RWPE2 (cell line): ENCODE results near the gene CAP1.

Experiments used
- ATAC-seq: fragments of 200-7000 bp; cut with Tn5 transposase; 3 replicates; pipeline ENCODE4 v1.9.1; 2021; ENCODE audit warnings: low read depth
- DNase-seq: peaks from one replicate; pipeline ENCODE4 v3.0.0-alpha.2; 2020; ENCODE audit warnings: low spot score
- H3K27ac ChIP-seq: fragments of 450-650 bp; 2 replicates; pipeline ENCODE4 v1.5.1; 2017; ENCODE audit warnings: mild to moderate bottlenecking; ENCODE audit not compliant: poor library complexity, severe bottlenecking
- H3K27me3 ChIP-seq: fragments of 250-450 bp; sonication (Bioruptor Pico); 2 replicates; pipeline ENCODE4 v1.5.1; 2021; ENCODE audit warnings: mild to moderate bottlenecking, moderate library complexity; ENCODE audit not compliant: insufficient read depth, poor library complexity, severe bottlenecking
- H3K36me3 ChIP-seq: fragments of 250-450 bp; sonication (Bioruptor Pico); 2 replicates; pipeline ENCODE4 v1.5.1; 2020; ENCODE audit warnings: low read depth, mild to moderate bottlenecking, moderate library complexity
- H3K4me1 ChIP-seq: fragments of 250-450 bp; sonication (Bioruptor Pico); 2 replicates; pipeline ENCODE4 v1.5.1; 2021; ENCODE audit warnings: mild to moderate bottlenecking, moderate library complexity; ENCODE audit not compliant: insufficient read depth, poor library complexity, severe bottlenecking
- H3K4me3 ChIP-seq: fragments of 250-450 bp; sonication (Bioruptor Pico); 2 replicates; pipeline ENCODE4 v1.5.1; 2021; ENCODE audit warnings: mild to moderate bottlenecking, moderate library complexity; ENCODE audit not compliant: severe bottlenecking
- H3K9me3 ChIP-seq: fragments of 250-450 bp; sonication (Bioruptor Pico); 2 replicates; pipeline ENCODE4 v1.5.1; 2021; ENCODE audit warnings: mild to moderate bottlenecking, moderate library complexity; ENCODE audit not compliant: severe bottlenecking
- TF ChIP-seq, protein P1 (sequence below): fragments of 450-650 bp; IDR thresholded peaks from one replicate; pipeline ENCODE4 v1.5.1; 2017; ENCODE audit warnings: mild to moderate bottlenecking, moderate library complexity; ENCODE audit not compliant: poor library complexity, severe bottlenecking

CAP1 gene

GRCh38 chr1:40049725-40050124, 9.2 kb downstream of the CAP1 start:
- peak; percentile 11; the same call in 2 of the 3 replicates for ATAC-seq
- no peaks in the 10 kb centered on the region for H3K27me3 ChIP-seq
- H3K4me1 ChIP-seq, result peaks cover 14% of the 10 kb centered on the region
- no peak overlapping the region for H3K27ac ChIP-seq
- TF ChIP-seq, protein P1, sequence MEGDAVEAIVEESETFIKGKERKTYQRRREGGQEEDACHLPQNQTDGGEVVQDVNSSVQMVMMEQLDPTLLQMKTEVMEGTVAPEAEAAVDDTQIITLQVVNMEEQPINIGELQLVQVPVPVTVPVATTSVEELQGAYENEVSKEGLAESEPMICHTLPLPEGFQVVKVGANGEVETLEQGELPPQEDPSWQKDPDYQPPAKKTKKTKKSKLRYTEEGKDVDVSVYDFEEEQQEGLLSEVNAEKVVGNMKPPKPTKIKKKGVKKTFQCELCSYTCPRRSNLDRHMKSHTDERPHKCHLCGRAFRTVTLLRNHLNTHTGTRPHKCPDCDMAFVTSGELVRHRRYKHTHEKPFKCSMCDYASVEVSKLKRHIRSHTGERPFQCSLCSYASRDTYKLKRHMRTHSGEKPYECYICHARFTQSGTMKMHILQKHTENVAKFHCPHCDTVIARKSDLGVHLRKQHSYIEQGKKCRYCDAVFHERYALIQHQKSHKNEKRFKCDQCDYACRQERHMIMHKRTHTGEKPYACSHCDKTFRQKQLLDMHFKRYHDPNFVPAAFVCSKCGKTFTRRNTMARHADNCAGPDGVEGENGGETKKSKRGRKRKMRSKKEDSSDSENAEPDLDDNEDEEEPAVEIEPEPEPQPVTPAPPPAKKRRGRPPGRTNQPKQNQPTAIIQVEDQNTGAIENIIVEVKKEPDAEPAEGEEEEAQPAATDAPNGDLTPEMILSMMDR, result no peak
- peaks cover 79% of the 10 kb centered on the region for H3K36me3 ChIP-seq
- H3K4me3 ChIP-seq, result no peak overlapping the region
- no peak for DNase-seq
- no peaks in the 10 kb centered on the region for H3K9me3 ChIP-seq

DNA sequence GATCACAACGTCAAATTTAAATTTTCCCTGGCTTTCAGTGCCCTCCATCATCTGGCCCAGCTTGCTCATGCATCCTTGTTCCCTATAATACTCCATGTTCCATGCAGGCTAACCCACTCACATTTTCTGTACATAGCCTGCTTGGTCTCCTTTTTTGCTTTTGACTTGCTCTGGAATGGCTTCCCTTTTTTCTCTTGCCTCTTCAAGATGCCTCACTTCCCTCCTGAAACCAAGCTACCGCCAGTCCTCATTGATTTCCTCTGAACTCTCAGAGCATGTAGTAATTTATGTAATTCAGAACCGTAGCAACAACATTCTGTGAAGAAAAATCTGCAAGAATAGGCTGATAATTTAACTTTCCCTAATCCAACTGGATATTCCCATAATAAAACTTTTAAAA, 10.3 kb downstream of the CAP1 start:
- ATAC-seq (no peak), DNase-seq (no peak)
- peaks cover 14% of the 10 kb centered on the region for H3K4me1 ChIP-seq
- peaks cover 76% of the 10 kb centered on the region for H3K36me3 ChIP-seq
- no peak overlapping the region for H3K4me3 ChIP-seq
- TF ChIP-seq, protein P1, result no peak
- no peak overlapping the region for H3K27ac ChIP-seq
- H3K27me3 ChIP-seq, result no peaks in the 10 kb centered on the region
- no peaks in the 10 kb centered on the region for H3K9me3 ChIP-seq

- ATAC-seq (peak; percentile 77), DNase-seq (no peak)
- no peaks in the 10 kb centered on the region for H3K9me3 ChIP-seq
- no peaks in the 10 kb centered on the region for H3K27me3 ChIP-seq
- H3K27ac ChIP-seq, result peak overlapping the region; percentile 31
- TF ChIP-seq, protein P1, result no peak
- no peak overlapping the region for H3K4me3 ChIP-seq
- H3K4me1 ChIP-seq, result peaks cover 24% of the 10 kb centered on the region
- H3K36me3 ChIP-seq, result peaks cover 73% of the 10 kb centered on the region
Measured at GRCh38 chr1:40053138-40053887, 12.8 kb downstream of the CAP1 start.

- ATAC-seq, result no peak
- Histone ChIP-seq H3K4me3 (no peak overlapping the region), H3K27me3 (no peaks in the 10 kb centered on the region), H3K9me3 (no peaks in the 10 kb centered on the region), H3K27ac (peak overlapping the region; percentile 81), H3K36me3 (peaks cover 76% of the 10 kb centered on the region), H3K4me1 (peaks cover 38% of the 10 kb centered on the region)
- DNase-seq, result no peak
- TF ChIP-seq, protein P1, result no peak
Measured at GRCh38 chr1:40056519-40057309, 16.2 kb downstream of the CAP1 start.
